Measurements from ENCODE around the gene GNG4.

GNG4 gene

GRCh38 chr1:235682216-235682615, 32.6 kb upstream of the GNG4 start:
- no peak overlapping the region for H3K4me3 ChIP-seq (ENCODE audit: low read depth, low read length)
- DNase-seq (ENCODE audit: low read depth) = no peak
- TF ChIP-seq MAX (IDR thresholded peaks at IDR 0.05; ENCODE audit: low read depth, low read length) (no peak), POLR2A (IDR thresholded peaks at IDR 0.05; ENCODE audit: extremely low read depth, insufficient read length) (no peak), CTCF (IDR thresholded peaks at IDR 0.05; ENCODE audit: low read depth, low read length) (no peak), MYC (IDR thresholded peaks at IDR 0.05; ENCODE audit: low read depth, low read length) (no peak)

DNA sequence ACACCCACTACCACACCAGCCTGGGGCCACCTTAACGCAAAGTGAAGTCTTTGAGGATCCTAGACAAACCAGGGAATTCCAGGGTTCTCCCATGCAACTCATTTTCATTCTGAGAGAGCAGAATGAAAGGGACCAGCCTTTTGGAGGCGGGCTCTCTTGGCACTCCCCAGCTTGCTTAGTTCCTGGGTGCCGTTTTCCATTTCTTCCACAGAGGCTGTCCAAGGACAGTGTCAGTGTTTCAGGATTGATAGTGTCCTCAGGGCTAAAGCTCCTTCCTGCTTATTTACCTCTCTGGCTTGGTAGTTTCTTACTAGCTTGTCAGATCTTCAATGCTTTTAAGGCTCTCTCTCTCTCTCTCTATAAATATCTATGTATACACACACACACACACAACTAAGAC, 30.1 kb upstream of the GNG4 start:
- DNase-seq (ENCODE audit: low read depth) = no peak
- no peak overlapping the region for H3K4me3 ChIP-seq (ENCODE audit: low read depth, low read length)
- no peak for TF ChIP-seq CTCF (IDR thresholded peaks at IDR 0.05; ENCODE audit: low read depth, low read length)
- TF ChIP-seq MYC (IDR thresholded peaks at IDR 0.05; ENCODE audit: low read depth, low read length) = no peak
- TF ChIP-seq POLR2A (IDR thresholded peaks at IDR 0.05; ENCODE audit: extremely low read depth, insufficient read length) = no peak
- TF ChIP-seq MAX (IDR thresholded peaks at IDR 0.05; ENCODE audit: low read depth, low read length) = no peak

DNA sequence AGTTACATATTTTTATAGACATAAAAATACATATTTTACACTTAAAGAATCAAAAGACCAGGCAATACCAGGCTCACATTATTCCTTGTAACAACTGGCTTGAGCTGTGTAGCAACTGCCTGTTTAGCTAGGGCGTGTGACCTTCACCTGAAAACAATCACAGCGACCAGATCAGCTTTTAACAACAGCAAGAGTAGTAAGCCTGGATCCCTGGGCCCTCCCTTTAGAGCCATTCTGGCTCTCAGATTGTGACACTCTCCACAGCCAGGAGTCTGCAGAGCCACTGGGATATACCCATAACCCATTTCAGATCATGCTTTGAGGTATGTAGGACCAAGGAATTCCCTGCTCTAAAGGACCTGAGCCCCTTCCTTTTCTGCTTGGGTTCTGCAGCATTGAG, 29.4 kb upstream of the GNG4 start:
- TF ChIP-seq POLR2A (IDR thresholded peaks at IDR 0.05; ENCODE audit: extremely low read depth, insufficient read length) (no peak), MAX (IDR thresholded peaks at IDR 0.05; ENCODE audit: low read depth, low read length) (no peak), MYC (IDR thresholded peaks at IDR 0.05; ENCODE audit: low read depth, low read length) (no peak), CTCF (IDR thresholded peaks at IDR 0.05; ENCODE audit: low read depth, low read length) (no peak)
- no peak for DNase-seq (ENCODE audit: low read depth)

GRCh38 chr1:235675152-235675890, 25.7 kb upstream of the GNG4 start:
- TF ChIP-seq MAX (IDR thresholded peaks at IDR 0.05; ENCODE audit: low read depth, low read length) (no peak), MYC (IDR thresholded peaks at IDR 0.05; ENCODE audit: low read depth, low read length) (no peak), CTCF (IDR thresholded peaks at IDR 0.05; ENCODE audit: low read depth, low read length) (no peak), POLR2A (IDR thresholded peaks at IDR 0.05; ENCODE audit: extremely low read depth, insufficient read length) (no peak)
- DNase-seq (ENCODE audit: low read depth) = no peak
- H3K4me3 ChIP-seq (ENCODE audit: low read depth, low read length) = no peak overlapping the region

More for the DNA sequence above, 29.4 kb upstream of the GNG4 start:
- H3K4me3 ChIP-seq (ENCODE audit: low read depth, low read length) = no peak overlapping the region

GRCh38 chr1:235673981-235674380, 24.4 kb upstream of the GNG4 start:
- TF ChIP-seq MAX (IDR thresholded peaks at IDR 0.05; ENCODE audit: low read depth, low read length) = no peak
- no peak for TF ChIP-seq MYC (IDR thresholded peaks at IDR 0.05; ENCODE audit: low read depth, low read length)
- TF ChIP-seq POLR2A (IDR thresholded peaks at IDR 0.05; ENCODE audit: extremely low read depth, insufficient read length) = no peak
- TF ChIP-seq CTCF (IDR thresholded peaks at IDR 0.05; ENCODE audit: low read depth, low read length) = no peak
- no peak for DNase-seq (ENCODE audit: low read depth)
- H3K4me3 ChIP-seq (ENCODE audit: low read depth, low read length) = no peak overlapping the region
